ENCODE results near the gene TTLL9.

DNA sequence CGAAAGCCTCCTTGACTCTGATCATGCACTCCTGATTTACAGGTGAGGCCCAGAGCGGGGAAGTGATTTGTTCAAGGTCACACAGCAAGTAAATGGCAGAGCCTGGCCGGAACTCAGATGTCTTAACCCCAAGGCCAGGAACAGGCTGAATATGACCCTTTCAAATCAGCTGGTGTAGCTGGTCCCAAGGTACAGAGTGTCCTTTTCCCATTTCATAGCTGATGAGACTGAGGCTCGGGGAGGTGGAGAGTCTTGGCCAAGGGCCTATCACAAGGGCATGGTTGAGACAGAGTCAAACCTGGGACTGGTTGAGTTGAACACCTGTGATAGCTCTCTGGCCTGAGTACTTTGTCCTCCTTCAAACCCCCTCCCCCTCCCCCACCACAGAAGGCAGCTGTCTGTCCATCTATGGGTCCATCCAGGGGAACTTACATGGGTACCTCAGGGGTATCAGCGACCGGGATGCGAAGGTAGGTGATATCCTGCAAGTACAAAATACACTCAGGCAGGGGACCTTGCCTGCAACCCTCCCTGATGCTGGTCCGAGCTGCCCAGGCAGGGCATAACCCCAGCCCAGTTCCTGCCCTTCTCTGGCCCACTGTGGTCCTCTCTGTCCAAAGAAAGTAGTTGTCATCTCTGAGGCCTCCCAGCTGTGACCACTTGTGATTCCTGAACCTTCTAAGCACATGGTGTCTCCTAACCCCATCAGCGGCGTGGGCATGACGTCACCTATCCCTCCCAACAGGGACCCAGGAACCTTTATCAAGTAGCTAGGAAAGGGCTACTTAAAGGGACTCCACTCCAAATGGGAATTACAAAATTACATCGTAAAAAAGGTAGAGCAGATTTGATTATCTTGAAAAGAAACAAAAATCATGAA is 5.7 kb upstream of the TTLL9 start:
- no peak for TF ChIP-seq RAD21 (IDR thresholded peaks at IDR 0.05; ENCODE audit: insufficient read depth, low read depth, low read length)
- TF ChIP-seq, protein P1, sequence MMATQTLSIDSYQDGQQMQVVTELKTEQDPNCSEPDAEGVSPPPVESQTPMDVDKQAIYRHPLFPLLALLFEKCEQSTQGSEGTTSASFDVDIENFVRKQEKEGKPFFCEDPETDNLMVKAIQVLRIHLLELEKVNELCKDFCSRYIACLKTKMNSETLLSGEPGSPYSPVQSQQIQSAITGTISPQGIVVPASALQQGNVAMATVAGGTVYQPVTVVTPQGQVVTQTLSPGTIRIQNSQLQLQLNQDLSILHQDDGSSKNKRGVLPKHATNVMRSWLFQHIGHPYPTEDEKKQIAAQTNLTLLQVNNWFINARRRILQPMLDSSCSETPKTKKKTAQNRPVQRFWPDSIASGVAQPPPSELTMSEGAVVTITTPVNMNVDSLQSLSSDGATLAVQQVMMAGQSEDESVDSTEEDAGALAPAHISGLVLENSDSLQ (IDR thresholded peaks at IDR 0.05) = no peak
- TF ChIP-seq TAF1 (IDR thresholded peaks at IDR 0.05; ENCODE audit: borderline replicate concordance, low read depth, low read length) = no peak
- TF ChIP-seq, protein P2, sequence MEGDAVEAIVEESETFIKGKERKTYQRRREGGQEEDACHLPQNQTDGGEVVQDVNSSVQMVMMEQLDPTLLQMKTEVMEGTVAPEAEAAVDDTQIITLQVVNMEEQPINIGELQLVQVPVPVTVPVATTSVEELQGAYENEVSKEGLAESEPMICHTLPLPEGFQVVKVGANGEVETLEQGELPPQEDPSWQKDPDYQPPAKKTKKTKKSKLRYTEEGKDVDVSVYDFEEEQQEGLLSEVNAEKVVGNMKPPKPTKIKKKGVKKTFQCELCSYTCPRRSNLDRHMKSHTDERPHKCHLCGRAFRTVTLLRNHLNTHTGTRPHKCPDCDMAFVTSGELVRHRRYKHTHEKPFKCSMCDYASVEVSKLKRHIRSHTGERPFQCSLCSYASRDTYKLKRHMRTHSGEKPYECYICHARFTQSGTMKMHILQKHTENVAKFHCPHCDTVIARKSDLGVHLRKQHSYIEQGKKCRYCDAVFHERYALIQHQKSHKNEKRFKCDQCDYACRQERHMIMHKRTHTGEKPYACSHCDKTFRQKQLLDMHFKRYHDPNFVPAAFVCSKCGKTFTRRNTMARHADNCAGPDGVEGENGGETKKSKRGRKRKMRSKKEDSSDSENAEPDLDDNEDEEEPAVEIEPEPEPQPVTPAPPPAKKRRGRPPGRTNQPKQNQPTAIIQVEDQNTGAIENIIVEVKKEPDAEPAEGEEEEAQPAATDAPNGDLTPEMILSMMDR (IDR thresholded peaks at IDR 0.05 in 2 of 3, conservative IDR thresholded peaks at IDR 0.05 in 1 of 3; ENCODE audit: control insufficient read depth in 2 of 3, extremely low read depth in 1 of 3, insufficient read depth in 1 of 3, low read depth in 3 of 3, low read length in 3 of 3) = no peak
- TF ChIP-seq BMI1 (IDR thresholded peaks at IDR 0.05; ENCODE audit: borderline replicate concordance) = no peak
- no peak for TF ChIP-seq HCFC1 (IDR thresholded peaks at IDR 0.05; ENCODE audit: low read length)
- no peak for TF ChIP-seq BACH1 (IDR thresholded peaks at IDR 0.05; ENCODE audit: borderline replicate concordance)
- TF ChIP-seq, protein P3, sequence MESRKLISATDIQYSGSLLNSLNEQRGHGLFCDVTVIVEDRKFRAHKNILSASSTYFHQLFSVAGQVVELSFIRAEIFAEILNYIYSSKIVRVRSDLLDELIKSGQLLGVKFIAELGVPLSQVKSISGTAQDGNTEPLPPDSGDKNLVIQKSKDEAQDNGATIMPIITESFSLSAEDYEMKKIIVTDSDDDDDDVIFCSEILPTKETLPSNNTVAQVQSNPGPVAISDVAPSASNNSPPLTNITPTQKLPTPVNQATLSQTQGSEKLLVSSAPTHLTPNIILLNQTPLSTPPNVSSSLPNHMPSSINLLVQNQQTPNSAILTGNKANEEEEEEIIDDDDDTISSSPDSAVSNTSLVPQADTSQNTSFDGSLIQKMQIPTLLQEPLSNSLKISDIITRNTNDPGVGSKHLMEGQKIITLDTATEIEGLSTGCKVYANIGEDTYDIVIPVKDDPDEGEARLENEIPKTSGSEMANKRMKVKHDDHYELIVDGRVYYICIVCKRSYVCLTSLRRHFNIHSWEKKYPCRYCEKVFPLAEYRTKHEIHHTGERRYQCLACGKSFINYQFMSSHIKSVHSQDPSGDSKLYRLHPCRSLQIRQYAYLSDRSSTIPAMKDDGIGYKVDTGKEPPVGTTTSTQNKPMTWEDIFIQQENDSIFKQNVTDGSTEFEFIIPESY (IDR thresholded peaks at IDR 0.05) = no peak
- TF ChIP-seq SMC3 (IDR thresholded peaks at IDR 0.05; ENCODE audit: borderline replicate concordance, low read length) = no peak
- no peak for TF ChIP-seq SPI1 (IDR thresholded peaks at IDR 0.05; ENCODE audit: borderline replicate concordance, insufficient read depth, low read depth, low read length)
- no peak for TF ChIP-seq NFYB (IDR thresholded peaks at IDR 0.05; ENCODE audit: insufficient read depth, low read depth, low read length)
- TF ChIP-seq, protein P4, sequence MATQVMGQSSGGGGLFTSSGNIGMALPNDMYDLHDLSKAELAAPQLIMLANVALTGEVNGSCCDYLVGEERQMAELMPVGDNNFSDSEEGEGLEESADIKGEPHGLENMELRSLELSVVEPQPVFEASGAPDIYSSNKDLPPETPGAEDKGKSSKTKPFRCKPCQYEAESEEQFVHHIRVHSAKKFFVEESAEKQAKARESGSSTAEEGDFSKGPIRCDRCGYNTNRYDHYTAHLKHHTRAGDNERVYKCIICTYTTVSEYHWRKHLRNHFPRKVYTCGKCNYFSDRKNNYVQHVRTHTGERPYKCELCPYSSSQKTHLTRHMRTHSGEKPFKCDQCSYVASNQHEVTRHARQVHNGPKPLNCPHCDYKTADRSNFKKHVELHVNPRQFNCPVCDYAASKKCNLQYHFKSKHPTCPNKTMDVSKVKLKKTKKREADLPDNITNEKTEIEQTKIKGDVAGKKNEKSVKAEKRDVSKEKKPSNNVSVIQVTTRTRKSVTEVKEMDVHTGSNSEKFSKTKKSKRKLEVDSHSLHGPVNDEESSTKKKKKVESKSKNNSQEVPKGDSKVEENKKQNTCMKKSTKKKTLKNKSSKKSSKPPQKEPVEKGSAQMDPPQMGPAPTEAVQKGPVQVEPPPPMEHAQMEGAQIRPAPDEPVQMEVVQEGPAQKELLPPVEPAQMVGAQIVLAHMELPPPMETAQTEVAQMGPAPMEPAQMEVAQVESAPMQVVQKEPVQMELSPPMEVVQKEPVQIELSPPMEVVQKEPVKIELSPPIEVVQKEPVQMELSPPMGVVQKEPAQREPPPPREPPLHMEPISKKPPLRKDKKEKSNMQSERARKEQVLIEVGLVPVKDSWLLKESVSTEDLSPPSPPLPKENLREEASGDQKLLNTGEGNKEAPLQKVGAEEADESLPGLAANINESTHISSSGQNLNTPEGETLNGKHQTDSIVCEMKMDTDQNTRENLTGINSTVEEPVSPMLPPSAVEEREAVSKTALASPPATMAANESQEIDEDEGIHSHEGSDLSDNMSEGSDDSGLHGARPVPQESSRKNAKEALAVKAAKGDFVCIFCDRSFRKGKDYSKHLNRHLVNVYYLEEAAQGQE (IDR thresholded peaks at IDR 0.05; ENCODE audit: low read depth, low read length) = no peak
- no peak for TF ChIP-seq BHLHE40 (IDR thresholded peaks at IDR 0.05; ENCODE audit: borderline replicate concordance in 1 of 2, low read depth in 2 of 2, low read length in 1 of 2)
- TF ChIP-seq, protein P5, sequence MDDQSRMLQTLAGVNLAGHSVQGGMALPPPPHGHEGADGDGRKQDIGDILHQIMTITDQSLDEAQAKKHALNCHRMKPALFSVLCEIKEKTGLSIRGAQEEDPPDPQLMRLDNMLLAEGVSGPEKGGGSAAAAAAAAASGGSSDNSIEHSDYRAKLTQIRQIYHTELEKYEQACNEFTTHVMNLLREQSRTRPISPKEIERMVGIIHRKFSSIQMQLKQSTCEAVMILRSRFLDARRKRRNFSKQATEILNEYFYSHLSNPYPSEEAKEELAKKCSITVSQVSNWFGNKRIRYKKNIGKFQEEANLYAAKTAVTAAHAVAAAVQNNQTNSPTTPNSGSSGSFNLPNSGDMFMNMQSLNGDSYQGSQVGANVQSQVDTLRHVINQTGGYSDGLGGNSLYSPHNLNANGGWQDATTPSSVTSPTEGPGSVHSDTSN (IDR thresholded peaks at IDR 0.05; ENCODE audit: insufficient replicate concordance, low read depth, low read length) = no peak
